CD1c-positive myeloid dendritic cell (primary cell): Measurements from ENCODE around the gene KLHL25.
A peak's percentile ranks its signal among the peaks of the same experiment; 100 is the strongest.
"Not testable (repeated sequence)": the region's sequence is repeated elsewhere in the genome, so short reads cannot be mapped to it uniquely, and the experiment has no call there.

ENCODE experiments used
- DNase-seq: peaks from one replicate; pipeline ENCODE4 v3.0.0-alpha.2; 2016; ENCODE audit errors: extremely low spot score

KLHL25 gene

GRCh38 chr15:85804481-85805170 is 9.9 kb upstream of the KLHL25 start:
- no peak for DNase-seq

GRCh38 chr15:85802617-85803016 is 7.9 kb upstream of the KLHL25 start:
- DNase-seq: not testable (repeated sequence)

GRCh38 chr15:85800478-85801123 is 5.9 kb upstream of the KLHL25 start:
- DNase-seq: peak; percentile 16

GRCh38 chr15:85796371-85796770 is 1.6 kb upstream of the KLHL25 start:
- not testable (repeated sequence) for DNase-seq

GRCh38 chr15:85795337-85796305 is 896 bp upstream of the KLHL25 start:
- DNase-seq: no peak

- peak; percentile 35 for DNase-seq
Measured at GRCh38 chr15:85793641-85794597, 806 bp downstream of the KLHL25 start.

- DNase-seq: no peak
Measured at GRCh38 chr15:85792912-85793590, 1.7 kb downstream of the KLHL25 start.

GRCh38 chr15:85792102-85792731 is 2.5 kb downstream of the KLHL25 start:
- no peak for DNase-seq

GRCh38 chr15:85789496-85789875 is 5.2 kb downstream of the KLHL25 start:
- DNase-seq: no peak

- no peak for DNase-seq
Measured at GRCh38 chr15:85788771-85789495, 5.8 kb downstream of the KLHL25 start.

- DNase-seq: no peak
Measured at GRCh38 chr15:85786781-85787114, 8.0 kb downstream of the KLHL25 start.

- DNase-seq: no peak
Measured at GRCh38 chr15:85785887-85786780, 8.6 kb downstream of the KLHL25 start.

- no peak for DNase-seq
Measured at GRCh38 chr15:85782064-85782463, 12.7 kb downstream of the KLHL25 start.

GRCh38 chr15:85781099-85781498 is 13.6 kb downstream of the KLHL25 start:
- DNase-seq: no peak

- no peak for DNase-seq
Measured at GRCh38 chr15:85780225-85780985, 14.3 kb downstream of the KLHL25 start.

- DNase-seq: no peak
Measured at GRCh38 chr15:85779249-85779648, 15.5 kb downstream of the KLHL25 start.

- DNase-seq: no peak
Measured at GRCh38 chr15:85778107-85778776, 16.5 kb downstream of the KLHL25 start.
